Mammary epithelial cell (primary cell): Measurements from ENCODE around the gene FGD6.

ENCODE experiments used
- EZH2 ChIP-seq: IDR thresholded peaks from 2 replicates; pipeline ENCODE4 v1.6.1; 2012; ENCODE audit warnings: low read length, inconsistent platforms, borderline replicate concordance
- TF ChIP-seq, protein P1 (sequence below), 2 donors: IDR thresholded peaks in 1 of 2; conservative IDR thresholded peaks in 1 of 2; 2 replicates each; pipeline ENCODE4 v1.5.1; 2011 to 2012; ENCODE audit warnings: inconsistent platforms in 2 of 2, low read length in 2 of 2, mild to moderate bottlenecking in 2 of 2, control low read depth in 1 of 2, low read depth in 1 of 2; ENCODE audit not compliant: insufficient read depth in 1 of 2; ENCODE audit errors: extremely low read depth in 1 of 2

DNA sequence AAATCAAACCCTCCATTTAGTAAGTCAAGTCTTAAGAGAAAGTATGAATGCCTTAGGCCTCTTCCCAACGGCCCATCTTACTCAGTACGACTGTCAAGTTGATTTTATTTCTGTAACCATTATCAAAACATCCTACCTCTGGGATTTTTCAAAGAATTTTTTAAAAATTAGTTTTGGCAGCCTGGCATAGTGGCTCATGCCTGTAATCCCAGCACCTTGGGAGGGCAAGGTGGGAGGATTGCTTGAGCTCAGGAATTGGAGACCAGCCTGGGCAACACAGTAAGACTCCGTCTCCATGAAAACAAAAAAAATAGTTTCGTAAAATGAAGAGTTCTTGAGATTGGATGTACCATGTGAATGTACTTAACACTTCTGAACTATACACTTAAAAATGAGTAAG lies 4.1 kb downstream of the FGD6 start:
- TF ChIP-seq EZH2, result no peak
- TF ChIP-seq, protein P1, sequence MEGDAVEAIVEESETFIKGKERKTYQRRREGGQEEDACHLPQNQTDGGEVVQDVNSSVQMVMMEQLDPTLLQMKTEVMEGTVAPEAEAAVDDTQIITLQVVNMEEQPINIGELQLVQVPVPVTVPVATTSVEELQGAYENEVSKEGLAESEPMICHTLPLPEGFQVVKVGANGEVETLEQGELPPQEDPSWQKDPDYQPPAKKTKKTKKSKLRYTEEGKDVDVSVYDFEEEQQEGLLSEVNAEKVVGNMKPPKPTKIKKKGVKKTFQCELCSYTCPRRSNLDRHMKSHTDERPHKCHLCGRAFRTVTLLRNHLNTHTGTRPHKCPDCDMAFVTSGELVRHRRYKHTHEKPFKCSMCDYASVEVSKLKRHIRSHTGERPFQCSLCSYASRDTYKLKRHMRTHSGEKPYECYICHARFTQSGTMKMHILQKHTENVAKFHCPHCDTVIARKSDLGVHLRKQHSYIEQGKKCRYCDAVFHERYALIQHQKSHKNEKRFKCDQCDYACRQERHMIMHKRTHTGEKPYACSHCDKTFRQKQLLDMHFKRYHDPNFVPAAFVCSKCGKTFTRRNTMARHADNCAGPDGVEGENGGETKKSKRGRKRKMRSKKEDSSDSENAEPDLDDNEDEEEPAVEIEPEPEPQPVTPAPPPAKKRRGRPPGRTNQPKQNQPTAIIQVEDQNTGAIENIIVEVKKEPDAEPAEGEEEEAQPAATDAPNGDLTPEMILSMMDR (conservative IDR thresholded peaks at IDR 0.05 in 1 of 2, IDR thresholded peaks at IDR 0.05 in 1 of 2; ENCODE audit: extremely low read depth in 1 of 2, insufficient read depth in 1 of 2, low read depth in 1 of 2, low read length in 2 of 2), result no peak
